A172 (cell line): ENCODE measurements around the gene PALM. TPM values are rescaled to one million over a fixed set of nuclear protein-coding genes. Genes with fewer than 3 reads are reported as not detected.
"Not testable (repeated sequence)": the region's sequence is repeated elsewhere in the genome, so short reads cannot be mapped to it uniquely, and the experiment has no call there.

ENCODE experiments used
- DNase-seq: peaks from one replicate; pipeline ENCODE4 v3.0.0-alpha.2; 2015; ENCODE audit warnings: low spot score
- total RNA-seq: library from RNA; depleted of rRNA; stranded (reverse); fragments of >200 nt; shearing (Covaris generic); gene quantifications from 2 replicates; pipeline ENCODE4 v1.2.3, GENCODE V29; 2014

The PALM gene
- total RNA-seq, 1 experiment from 2014 or later, result 42.9 TPM

DNA sequence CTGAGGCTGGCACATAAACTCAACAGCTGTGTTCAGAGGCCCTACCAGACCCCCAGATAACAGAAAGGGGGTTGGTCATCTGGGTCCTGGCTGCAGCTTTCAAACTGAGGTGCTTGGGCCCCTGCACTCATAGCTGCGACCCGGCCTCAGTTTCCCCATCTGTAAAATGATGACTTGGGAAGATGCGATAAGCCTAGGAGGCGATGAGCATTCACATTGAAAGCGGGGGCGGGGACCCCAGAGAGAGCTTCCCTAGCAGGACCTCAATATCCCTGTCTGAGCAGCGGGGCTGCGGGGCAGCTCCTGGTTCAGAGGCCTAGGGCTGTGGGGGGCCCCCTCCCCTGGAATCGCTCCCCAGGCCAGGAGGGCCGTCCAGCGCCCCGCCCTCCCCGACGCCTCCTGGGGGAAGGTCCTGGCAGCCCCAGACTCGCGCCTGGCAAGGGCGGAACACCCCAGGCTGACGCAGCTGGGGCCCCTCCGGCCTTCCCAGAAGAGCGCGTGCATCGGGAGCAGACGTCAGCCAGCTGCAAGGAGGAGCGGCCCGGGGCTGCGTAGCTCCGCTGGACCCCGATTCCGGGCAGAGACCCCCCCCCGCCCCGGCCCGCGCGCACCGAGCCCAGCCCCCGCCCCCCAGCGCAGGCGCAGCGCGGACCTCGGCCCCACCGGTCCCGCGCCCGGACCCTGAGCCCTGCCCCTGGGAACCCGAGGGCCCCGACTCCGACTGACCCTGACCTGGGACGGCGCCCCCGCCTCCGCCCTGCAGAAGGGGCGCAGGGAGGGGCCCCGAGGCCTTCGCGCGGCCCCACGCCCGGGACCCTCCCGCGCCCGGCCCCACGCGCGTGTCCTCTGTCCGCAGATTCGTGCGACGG, 29.1 kb upstream of the PALM start:
- peak; percentile 49 for DNase-seq

DNA sequence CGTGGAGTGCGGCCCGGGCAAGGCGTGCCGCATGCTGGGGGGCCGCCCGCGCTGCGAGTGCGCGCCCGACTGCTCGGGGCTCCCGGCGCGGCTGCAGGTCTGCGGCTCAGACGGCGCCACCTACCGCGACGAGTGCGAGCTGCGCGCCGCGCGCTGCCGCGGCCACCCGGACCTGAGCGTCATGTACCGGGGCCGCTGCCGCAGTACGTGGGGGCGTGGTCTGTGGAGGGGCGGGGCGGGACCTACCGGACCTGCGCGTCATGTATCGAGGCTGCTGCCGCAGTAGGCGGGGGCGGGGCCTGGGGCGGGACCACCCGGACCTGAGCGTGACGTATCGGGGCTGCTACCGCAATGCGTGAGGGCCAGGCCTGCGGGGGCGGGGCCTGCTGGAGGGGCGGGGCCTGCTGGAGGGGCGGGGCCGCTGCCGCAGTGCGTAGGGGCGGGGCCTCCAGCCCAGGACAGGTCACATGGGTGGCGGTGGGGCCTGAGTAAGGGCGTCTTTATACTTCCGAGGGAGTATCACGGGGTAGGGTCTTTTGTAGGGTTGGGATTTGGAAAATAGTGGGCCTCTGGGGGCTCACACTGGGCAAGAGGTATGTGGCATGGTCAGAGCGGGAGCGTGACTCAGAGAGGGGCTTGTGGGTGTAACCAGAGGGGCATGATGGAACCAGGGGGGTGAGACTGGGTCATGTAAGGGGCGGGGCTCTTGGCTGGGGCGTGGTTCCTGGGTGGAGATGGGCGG, 28.3 kb upstream of the PALM start:
- DNase-seq, result peak; percentile 95

DNA sequence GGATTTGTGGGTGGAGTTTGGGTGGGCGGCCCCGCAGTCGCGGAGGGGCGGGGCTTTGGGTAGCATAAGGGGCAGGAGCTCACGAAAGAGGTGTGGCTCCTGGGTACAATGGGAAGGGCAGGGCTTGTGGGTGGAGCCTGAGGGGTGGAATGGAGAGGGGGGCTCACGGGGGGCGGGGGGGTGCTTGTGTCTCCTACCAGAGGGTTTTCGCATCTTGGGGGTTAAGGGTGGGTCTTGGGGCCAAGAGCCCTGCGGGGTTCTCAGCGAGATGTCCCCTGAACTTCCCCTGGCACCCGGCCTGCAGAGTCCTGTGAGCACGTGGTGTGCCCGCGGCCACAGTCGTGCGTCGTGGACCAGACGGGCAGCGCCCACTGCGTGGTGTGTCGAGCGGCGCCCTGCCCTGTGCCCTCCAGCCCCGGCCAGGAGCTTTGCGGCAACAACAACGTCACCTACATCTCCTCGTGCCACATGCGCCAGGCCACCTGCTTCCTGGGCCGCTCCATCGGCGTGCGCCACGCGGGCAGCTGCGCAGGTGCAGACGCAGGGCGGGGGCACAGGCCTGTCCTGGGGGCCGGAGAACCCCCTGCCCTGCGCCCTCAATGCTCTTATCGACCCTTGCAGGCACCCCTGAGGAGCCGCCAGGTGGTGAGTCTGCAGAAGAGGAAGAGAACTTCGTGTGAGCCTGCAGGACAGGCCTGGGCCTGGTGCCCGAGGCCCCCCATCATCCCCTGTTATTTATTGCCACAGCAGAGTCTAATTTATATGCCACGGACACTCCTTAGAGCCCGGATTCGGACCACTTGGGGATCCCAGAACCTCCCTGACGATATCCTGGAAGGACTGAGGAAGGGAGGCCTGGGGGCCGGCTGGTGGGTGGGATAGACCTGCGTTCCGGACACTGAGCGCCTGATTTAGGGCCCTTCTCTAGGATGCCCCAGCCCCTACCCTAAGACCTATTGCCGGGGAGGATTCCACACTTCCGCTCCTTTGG, 27.4 kb upstream of the PALM start:
- no peak for DNase-seq

DNA sequence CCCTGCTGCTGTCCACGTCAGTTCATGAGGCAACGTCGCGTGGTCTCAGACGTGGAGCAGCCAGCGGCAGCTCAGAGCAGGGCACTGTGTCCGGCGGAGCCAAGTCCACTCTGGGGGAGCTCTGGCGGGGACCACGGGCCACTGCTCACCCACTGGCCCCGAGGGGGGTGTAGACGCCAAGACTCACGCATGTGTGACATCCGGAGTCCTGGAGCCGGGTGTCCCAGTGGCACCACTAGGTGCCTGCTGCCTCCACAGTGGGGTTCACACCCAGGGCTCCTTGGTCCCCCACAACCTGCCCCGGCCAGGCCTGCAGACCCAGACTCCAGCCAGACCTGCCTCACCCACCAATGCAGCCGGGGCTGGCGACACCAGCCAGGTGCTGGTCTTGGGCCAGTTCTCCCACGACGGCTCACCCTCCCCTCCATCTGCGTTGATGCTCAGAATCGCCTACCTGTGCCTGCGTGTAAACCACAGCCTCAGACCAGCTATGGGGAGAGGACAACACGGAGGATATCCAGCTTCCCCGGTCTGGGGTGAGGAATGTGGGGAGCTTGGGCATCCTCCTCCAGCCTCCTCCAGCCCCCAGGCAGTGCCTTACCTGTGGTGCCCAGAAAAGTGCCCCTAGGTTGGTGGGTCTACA, 25.9 kb upstream of the PALM start:
- no peak for DNase-seq

DNA sequence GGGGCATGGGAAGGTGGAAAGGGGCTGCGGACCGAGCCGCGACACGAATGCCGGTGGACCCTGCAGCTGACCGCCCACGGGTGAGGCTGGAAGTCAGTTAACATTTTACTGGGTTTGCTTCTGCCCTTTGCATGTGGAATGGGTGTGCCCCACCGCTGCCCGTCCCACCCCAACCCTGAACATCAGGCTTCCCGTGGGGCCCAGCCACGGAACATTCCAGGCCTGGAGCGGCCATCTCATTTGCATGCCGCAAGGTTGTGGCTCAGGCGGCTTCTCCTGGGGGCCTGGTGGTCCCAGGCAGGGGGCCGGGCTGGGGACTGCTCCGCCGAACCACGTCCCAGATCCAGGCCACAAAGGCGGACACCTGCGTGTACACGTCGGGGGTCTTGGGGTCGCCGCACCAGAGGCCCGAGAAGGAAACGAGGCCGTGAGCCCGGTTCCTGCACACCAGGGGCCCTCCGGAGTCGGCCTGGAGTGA, 23.2 kb upstream of the PALM start:
- DNase-seq, result no peak

DNA sequence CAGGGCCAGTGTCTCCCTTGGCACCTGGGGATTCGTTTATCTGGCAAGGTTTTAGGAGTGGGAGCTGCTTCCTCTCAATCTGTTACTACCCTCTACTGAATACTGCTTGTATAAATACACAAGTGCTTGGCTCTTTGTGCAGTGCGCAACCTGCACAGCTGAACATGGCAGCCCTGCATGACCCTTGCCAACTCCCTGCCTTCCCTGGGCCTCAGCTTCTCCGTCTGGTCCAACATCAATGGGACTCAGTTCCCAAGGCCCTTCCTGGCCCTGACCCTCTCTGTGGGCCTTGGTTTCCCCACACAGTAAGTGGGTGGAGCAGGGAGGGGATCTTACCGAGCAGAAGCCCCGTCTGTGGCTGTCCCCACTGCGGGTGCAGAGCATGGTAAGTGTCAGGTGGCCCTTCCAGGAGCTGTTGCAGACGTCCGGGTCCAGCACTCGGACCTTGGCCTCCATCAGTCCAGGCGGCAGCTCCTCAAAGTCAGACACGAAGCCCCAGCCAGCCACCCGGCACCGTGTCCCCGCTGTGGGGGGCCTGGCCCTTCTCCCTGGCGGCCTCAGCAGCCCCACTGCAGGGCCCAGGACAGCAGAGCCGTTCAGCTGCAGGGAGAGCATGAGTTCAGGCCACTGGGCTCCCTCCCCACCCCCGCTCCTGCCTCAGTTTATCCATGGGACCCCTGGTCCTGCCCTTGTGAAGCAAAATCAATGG, 22.0 kb upstream of the PALM start:
- DNase-seq, result no peak

DNA sequence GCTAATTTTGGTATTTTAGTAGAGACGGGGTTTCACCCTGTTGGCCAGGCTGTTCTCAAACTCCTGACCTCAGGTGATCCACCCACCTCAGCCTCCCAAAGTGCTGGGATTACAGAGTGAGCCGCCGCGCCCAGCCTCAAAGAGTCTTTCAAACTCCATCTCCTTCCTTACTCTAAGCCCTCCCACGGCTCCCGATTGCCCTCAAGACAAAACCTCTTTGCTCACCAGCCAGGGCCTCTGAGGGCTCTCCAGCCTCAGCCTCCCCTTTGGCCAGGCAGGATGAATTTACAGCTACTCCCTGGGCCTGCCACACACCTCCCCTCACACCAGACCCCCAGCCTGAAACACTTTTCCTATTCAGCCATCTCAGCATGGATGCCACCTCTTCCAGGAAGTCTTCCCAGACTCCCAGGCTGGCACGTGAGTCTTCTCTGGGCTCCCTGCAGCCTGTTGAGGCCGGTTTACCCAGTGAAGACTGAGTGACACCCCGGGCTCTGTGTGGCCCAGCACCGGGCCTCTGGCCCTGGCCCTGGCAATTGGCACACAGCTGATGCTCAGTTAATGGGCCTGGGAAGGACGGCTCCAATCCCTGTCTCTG, 21.1 kb upstream of the PALM start:
- DNase-seq, result no peak

DNA sequence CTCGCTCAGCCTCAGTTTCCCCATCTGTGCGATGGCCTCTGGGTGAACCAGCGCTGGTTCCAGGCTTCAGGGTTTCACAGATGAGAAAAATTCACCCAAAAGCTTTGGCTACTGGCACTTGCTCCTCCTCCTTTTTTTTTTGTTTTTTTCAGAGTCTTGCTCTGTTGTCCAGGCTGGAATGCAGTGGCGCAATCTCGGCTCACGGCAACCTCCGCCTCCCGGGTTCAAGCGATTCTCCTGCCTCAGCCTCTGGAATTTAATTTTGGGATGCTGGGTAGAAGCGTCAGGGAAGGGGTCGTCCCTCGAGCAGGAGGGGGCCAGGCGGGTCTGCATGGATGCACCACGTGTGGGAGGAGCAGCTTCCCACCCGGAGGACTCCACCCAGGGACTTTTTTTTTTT, 20.5 kb upstream of the PALM start:
- DNase-seq, result no peak

DNA sequence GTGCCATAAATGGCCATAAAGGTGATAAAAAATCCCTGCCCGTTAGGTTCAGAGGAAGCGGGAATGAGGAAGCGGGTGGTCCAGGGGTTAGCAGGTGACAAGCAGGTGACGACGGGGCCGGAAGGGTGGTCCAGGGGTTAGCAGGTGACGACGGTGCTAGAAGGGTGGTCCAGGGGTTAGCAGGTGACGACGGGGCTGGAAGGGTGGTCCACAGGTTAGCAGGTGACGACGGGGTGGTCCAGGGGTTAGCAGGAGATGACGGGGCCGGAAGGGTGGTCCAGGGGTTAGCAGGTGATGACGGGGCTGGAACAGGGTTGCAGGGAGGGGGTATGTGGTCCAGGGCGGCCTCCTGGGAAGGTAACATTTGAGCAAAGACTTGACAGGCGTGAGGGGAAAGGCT, 19.7 kb upstream of the PALM start:
- DNase-seq, result no peak

DNA sequence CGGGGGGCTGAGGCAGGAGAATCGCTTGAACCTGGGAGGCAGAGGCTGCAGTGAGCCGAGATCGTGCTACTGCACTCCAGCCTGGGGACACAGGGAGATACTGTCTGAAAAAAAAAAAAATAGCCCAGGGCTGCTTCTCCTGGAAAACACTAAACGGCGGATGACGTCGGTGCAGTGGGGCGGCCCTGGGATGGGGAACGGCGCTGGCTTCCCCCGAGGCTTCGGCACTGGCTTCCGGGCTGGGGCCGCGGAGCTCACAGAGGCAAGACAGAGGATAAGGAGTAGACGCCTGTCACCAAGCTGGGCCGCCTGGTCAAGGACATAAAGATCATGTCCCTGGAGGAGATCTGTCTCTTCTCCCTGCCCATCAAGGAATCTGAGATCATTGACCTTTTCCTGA, 18.5 kb upstream of the PALM start:
- DNase-seq, result no peak

DNA sequence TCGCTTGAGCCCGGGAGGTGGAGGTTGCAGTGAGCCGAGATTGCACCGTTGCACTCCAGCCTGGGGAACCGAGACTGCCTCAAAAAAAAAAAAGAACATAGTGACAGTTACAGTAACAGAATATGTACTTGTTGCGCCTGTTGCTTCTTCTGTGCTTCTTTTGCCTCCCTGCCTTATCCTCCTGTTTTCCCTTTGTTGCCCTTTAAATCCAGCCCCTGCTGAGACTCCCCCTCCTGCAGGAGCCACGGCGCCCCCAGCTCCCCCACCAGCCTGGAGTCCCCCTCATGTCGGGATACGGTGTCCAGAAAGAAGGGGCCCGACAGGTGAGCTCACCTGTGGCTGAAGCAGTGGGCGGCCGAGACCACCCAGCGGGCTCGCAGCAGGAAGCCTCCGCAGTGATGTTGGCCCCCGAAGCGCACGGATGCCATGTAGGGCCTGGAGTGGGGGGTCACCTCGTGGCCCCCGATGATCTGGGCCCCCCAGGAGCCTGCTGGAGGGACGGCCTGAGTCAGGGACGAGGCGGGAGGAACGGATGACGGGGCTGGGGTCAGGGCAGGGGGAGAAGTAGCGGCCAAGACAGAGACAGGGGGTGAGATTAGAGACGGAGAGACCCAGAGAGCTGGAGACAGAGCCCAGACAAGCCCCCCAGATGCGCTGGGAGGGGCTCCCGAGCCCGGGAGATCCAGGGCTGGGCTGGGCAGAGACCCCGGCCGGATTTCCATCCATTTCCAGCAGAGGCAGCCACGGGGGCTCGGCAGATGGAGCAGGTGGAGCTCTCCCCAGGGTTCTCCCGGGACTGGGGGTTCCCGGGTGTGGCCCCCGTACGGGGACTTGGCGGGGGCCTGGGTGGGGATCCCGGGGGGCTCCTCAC, 14.0 kb upstream of the PALM start:
- DNase-seq, result no peak

DNA sequence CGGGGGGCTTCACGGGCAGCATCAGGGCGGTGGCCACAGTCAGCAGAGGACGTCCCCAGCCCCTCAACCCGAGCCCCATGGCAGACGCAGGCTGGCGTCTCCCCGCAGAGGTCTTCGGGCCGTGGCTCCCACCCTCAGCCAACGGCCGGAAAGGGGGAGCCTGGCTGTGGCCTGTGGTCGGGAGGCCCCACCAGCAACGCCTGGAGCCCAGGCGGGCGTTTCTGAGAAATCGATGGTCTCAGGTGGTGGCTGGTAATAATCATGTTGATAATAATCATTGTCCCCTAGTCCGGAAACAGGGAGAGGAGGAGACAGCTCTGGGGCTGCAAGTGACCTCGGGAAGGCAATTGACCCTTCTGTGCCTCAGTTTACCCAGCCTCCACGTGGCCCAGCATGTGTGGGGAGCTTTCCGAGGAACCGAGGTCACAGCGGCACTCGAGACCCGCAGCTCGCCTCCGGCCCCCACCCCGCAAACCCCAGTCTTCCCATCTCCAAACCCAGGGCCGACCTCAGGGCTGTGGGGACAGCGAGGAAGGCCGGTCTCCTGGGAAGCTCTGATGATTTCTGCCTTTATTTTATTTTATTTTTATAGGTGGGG, 13.3 kb upstream of the PALM start, which contains the start of gene PRSS57:
Gene PRSS57 (minus strand): TSS at position 101 of the 598 bp plus-strand sequence. CDS start 22 bp downstream, at position 79.
- no peak for DNase-seq

DNA sequence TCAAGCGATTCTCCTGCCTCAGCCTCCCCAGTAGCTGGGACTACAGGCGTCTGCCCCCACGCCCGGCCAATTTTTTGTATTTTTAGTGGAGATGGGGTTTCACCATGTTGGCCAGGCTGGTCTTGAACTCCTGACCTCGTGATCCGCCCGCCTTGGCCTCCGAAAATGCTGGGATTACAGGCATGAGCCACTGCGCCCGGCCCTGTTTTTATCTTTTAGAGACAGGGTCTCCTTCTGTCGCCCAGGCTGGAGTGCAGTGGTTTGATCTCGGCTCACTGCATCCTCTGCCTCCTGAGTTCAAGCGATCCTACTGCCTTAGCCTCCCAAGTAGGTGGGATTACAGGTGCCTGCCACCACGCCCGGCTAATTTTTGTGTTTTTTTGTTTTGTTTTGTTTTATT, 10.2 kb upstream of the PALM start:
- DNase-seq, result not testable (repeated sequence)

DNA sequence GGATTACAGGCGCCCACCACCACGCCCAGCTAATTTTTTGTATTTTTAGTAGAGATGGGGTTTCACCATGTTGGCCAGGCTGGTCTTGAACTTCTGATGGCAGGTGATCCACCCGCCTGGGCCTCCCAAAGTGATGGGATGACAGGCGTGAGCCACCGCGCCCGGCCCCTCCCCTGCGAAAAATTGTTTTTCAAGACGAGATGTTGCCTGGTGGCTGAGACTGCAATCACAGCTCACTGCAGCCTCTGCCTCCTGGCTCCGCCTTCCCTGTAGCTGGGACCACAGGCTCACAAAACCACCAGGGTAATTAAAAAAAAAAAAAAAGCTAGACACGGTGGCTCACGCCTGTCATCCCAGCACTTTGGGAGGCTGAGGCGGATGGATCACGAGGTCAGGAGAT, 8.8 kb upstream of the PALM start:
- not testable (repeated sequence) for DNase-seq

DNA sequence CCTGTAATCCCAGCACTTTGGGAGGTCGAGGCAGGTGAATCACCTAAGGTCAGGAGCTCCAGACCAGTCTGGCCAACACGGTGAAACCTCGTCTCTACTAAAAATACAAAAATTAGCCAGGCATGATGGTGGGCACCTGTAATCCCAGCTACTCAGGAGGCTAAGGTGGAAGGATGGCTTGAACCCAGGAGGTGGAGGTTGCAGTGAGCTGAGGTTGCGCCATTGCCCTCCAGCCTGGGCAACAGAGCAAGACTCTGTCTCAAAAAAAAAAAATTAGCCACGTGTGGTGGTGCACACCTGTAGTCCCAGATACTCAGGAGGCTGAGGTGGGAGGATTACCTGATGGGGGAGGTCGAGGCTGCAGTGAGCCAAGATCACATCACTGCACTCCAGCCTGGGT, 5.9 kb upstream of the PALM start:
- not testable (repeated sequence) for DNase-seq

DNA sequence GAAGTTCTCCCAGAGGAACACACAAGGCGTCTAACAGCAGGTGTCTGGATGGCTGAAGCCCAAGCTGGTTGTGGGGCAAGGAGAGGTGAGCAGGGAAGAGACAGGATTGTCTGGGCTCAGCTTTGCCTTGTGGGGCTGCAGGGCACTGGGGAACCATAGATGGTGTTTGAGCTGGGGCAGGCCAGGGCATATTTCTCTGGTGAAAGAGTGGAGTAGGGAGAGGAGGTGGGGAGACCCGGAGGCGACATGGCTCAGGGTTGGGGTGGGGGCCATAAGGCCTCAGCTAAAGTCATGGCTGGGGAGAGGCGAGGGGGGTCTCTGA, 5.4 kb upstream of the PALM start:
- DNase-seq, result no peak

DNA sequence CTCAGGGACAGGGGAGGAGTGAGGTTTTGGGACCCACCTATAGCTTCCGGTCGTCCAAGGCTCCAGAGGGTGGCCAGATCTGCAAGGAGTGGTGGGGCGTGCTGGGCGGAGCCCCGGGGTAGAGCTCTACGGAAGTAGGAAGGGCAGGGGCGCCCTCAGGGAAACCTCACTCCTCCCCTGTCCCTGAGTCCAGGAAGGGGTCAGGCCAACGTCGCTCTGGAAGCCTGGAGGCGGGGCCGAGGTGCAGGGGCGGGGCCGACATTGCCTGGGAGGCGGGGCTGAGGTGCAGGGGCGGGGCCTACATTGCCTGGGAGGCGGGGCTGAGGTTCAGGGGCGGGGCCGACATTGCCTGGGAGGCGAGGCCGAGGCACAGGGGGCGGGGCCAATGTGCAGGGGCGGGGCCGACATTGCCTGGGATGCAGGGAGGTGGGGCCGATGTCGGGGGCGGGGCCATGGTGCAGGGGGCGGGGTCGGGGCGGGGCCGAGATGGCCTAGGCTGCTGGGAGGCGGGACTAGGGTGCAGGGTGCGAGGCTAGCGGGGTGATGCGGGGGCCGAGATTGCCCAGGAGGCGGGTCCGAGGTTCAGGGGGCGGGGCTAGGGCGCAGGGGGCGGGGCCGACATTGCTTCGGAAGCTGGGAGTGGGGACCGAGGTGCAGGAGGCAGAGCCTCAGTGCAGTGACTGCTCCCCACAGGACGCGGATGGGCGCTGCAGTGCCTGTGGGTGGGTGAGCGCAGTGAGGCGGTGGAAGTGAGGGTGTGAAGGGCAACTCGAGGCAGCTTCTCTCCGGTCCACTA, 4.9 kb upstream of the PALM start:
- DNase-seq, result no peak

DNA sequence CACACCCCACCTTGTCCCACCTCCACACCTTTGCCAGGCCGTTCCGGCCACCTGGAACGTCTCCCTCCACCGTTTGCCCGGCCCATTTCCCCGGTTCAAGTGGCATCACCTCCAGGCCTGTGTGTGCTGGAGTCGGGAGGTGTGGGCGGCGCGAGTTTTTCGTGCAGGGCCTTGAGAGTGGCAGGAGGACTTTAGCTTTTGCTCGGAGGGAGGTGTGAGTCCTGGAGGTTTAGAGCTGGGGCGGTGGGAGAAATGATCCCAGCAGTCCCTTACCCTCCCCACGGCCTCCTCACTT, 4.3 kb upstream of the PALM start:
- DNase-seq, result no peak
